GM12878 (cell line): ENCODE data around the gene RAD18. TPM values are rescaled to one million over a fixed set of nuclear protein-coding genes. Genes with fewer than 3 reads are reported as not detected.

Experiments used
- ATAC-seq: fragments of 200-7000 bp; cut with Tn5 transposase; 3 replicates; pipeline ENCODE4 v1.9.1; 2020; ENCODE audit warnings: mild to moderate bottlenecking, moderate library complexity
- BruUV-seq: library from RNA; stranded (reverse); fragments of 400-500 nt; replicated peaks from 2 replicates; lab custom pipeline; 2021; lab: Mats Ljungman, UMichigan
- CTCF ChIA-PET: fragments of 300-600 bp; sonication (Branson Sonifier 250); formaldehyde crosslinking; extraction: SDS; loops from one replicate; lab custom pipeline; 2021; ENCODE audit warnings: inconsistent platforms; lab: Yijun Ruan, JAX
- POLR2A ChIA-PET: fragments of 350-600 bp; formaldehyde crosslinking; extraction: SDS; loops from one replicate; lab custom pipeline; 2021; ENCODE audit warnings: inconsistent platforms; lab: Charles Lee
- RAD21 ChIA-PET: fragments of 300-600 bp; sonication (Branson Sonifier 250); formaldehyde crosslinking; loops from one replicate; lab custom pipeline; 2023; ENCODE audit warnings: antibody characterized with exemption; ENCODE audit not compliant: unreplicated experiment; lab: Charles Lee
- SMC1A ChIA-PET: fragments of 300-600 bp; sonication (Branson Sonifier 250); formaldehyde crosslinking; loops from one replicate; lab custom pipeline; 2023; ENCODE audit not compliant: unreplicated experiment, uncharacterized antibody; lab: Charles Lee
- DNase-seq: peaks from one replicate; pipeline ENCODE4 v3.0.0-alpha.2; 2011; ENCODE audit warnings: low read depth, low spot score
- FAIRE-seq: peaks from 3 replicates; lab custom pipeline; 2011; peaks lifted over from hg19 to GRCh38; lab: Jason Lieb, UNC
- H2AFZ ChIP-seq: 2 replicates; pipeline ENCODE4 v1.6.0; 2011; ENCODE audit warnings: low read depth, low read length, control low read depth; ENCODE audit not compliant: control insufficient read depth
- H3K27ac ChIP-seq: 2 replicates; pipeline ENCODE4 v1.5.1; 2011; ENCODE audit warnings: control low read depth; ENCODE audit not compliant: control insufficient read depth, insufficient read depth
- H3K27me3 ChIP-seq, 2 experiments: replicated peaks in 1 of 2; 2 replicates each; pipeline versions ENCODE4 v1.6.0 to v1.6.1; 2011; ENCODE audit warnings: low read length in 1 of 2; ENCODE audit not compliant: control insufficient read depth in 2 of 2, insufficient read depth in 2 of 2
- H3K36me3 ChIP-seq, 2 experiments: 2 replicates each; pipeline ENCODE4 v1.5.1; 2011; ENCODE audit warnings: low read length in 1 of 2; ENCODE audit not compliant: control insufficient read depth in 2 of 2, insufficient read depth in 2 of 2
- H3K4me1 ChIP-seq: 2 replicates; pipeline ENCODE4 v1.6.1; 2011; ENCODE audit warnings: mild to moderate bottlenecking, low read length, moderate library complexity, mixed read lengths; ENCODE audit not compliant: control insufficient read depth, insufficient read depth
- H3K4me2 ChIP-seq: 2 replicates; pipeline ENCODE4 v1.6.0; 2011; ENCODE audit warnings: control low read depth; ENCODE audit not compliant: control insufficient read depth, insufficient read depth
- H3K4me3 ChIP-seq: fragments of 200-600 bp; sonication (generic); 2 replicates; pipeline ENCODE4 v1.5.1; 2016
- H3K79me2 ChIP-seq: 2 replicates; pipeline ENCODE4 v1.6.0; 2011; ENCODE audit warnings: low read length; ENCODE audit not compliant: control insufficient read depth, insufficient read depth
- H3K9ac ChIP-seq: 2 replicates; pipeline ENCODE4 v1.8.0; 2011; ENCODE audit warnings: low read length, control low read depth, mixed read lengths; ENCODE audit not compliant: control insufficient read depth, insufficient read depth
- H3K9me3 ChIP-seq: replicated peaks from 3 replicates; pipeline ENCODE4 v1.5.1; 2011; ENCODE audit warnings: mild to moderate bottlenecking, low read length; ENCODE audit not compliant: control insufficient read depth, insufficient read depth
- H4K20me1 ChIP-seq: 2 replicates; pipeline ENCODE4 v1.6.0; 2011; ENCODE audit not compliant: control insufficient read depth, insufficient read depth
- BCL11A ChIP-seq: IDR thresholded peaks from 2 replicates; pipeline ENCODE4 v1.6.1; 2011; ENCODE audit warnings: low read depth, low read length
- BCLAF1 ChIP-seq: fragments of 450-650 bp; IDR thresholded peaks from 2 replicates; pipeline ENCODE4 v1.6.1; 2017; ENCODE audit warnings: antibody characterized with exemption, mild to moderate bottlenecking, moderate library complexity
- CEBPB ChIP-seq, 2 experiments: fragments of 150-350 bp in 1 of 2; IDR thresholded peaks; 2 replicates each; pipeline ENCODE4 v1.6.1; 2012 to 2014; ENCODE audit warnings: low read depth in 2 of 2, low read length in 2 of 2, borderline replicate concordance in 1 of 2, inconsistent platforms in 1 of 2
- ESRRA ChIP-seq: IDR thresholded peaks from 2 replicates; pipeline ENCODE4 v1.6.1; 2012; ENCODE audit warnings: mild to moderate bottlenecking, low read length, improper control_type of control experiment
- HSF1 ChIP-seq: fragments of 150-350 bp; IDR thresholded peaks from 2 replicates; pipeline ENCODE4 v1.6.1; 2014; ENCODE audit warnings: mild to moderate bottlenecking, low read depth, low read length
- IKZF1 ChIP-seq: fragments of 450-650 bp; conservative IDR thresholded peaks from 2 replicates; pipeline ENCODE4 v1.6.1; 2017; ENCODE audit warnings: antibody characterized with exemption, mild to moderate bottlenecking
- JUNB ChIP-seq: IDR thresholded peaks from 2 replicates; pipeline ENCODE4 v1.6.1; 2016; ENCODE audit warnings: antibody characterized with exemption, mild to moderate bottlenecking
- LARP7 ChIP-seq: fragments of 450-650 bp; IDR thresholded peaks from 2 replicates; pipeline ENCODE4 v1.6.1; 2017; ENCODE audit warnings: mild to moderate bottlenecking
- NFXL1 ChIP-seq: fragments of 450-650 bp; IDR thresholded peaks from 2 replicates; pipeline ENCODE4 v1.6.1; 2017; ENCODE audit warnings: antibody characterized with exemption, mild to moderate bottlenecking, borderline replicate concordance
- RUNX3 ChIP-seq: IDR thresholded peaks from 2 replicates; pipeline ENCODE4 v1.6.1; 2012; ENCODE audit warnings: low read length, inconsistent platforms
- SMAD1 ChIP-seq: fragments of 450-650 bp; IDR thresholded peaks from 2 replicates; pipeline ENCODE4 v1.6.1; 2018; ENCODE audit warnings: mild to moderate bottlenecking, low read depth; ENCODE audit not compliant: partially characterized antibody
- ZNF217 ChIP-seq: fragments of 450-650 bp; IDR thresholded peaks from 2 replicates; pipeline ENCODE4 v1.6.1; 2017; ENCODE audit warnings: antibody characterized with exemption, mild to moderate bottlenecking
- WGBS: methylation state at CpG from one replicate; pipeline ENCODE4 v1.1.6; 2016; ENCODE audit warnings: low lambda C conversion rate; ENCODE audit not compliant: insufficient replicate concordance, insufficient coverage; ENCODE audit errors: missing lambda C conversion rate; 5-methylcytosine and 5-hydroxymethylcytosine counted together
- in situ Hi-C: fragments of 300-500 bp; cut with MboI; formaldehyde crosslinking; loops from 9 replicates; pipeline ENCODE4 v1.14.3; 2018; ENCODE audit warnings: mixed read lengths
- intact Hi-C: fragments of 100-400 bp; cut with micrococcal nuclease; formaldehyde crosslinking; loops from one replicate; pipeline ENCODE4 v1.14.2; 2022; ENCODE audit not compliant: unreplicated experiment
- polyA plus RNA-seq, 11 experiments: library from polyadenylated mRNA; depleted of rRNA in 4 of 11; unstranded in 6 of 11; stranded (reverse) in 5 of 11; fragments of >200 nt; fragmentation: Nextera tagmentation in 4 of 11; fragmentation: Illumina TruSeq in 1 of 11; extraction: Ambion mirVana in 4 of 11; extraction: Trizol in 1 of 11; gene quantifications; 1 replicate in 1 of 11; 2 replicates in 10 of 11; pipeline versions ENCODE4 v1.2.1 to v1.2.3, GENCODE V29; 2011 to 2016; ENCODE audit warnings: inconsistent platforms in 2 of 11, missing spikeins in 2 of 11, low read depth in 1 of 11
- total RNA-seq, 4 experiments: library from RNA; depleted of rRNA in 3 of 4; stranded (reverse); fragments of >200 nt in 3 of 4; fragmentation: Illumina TruSeq in 1 of 4; extraction: Trizol in 1 of 4; gene quantifications; 2 replicates each; pipeline versions ENCODE4 v1.2.1 to v1.2.3, GENCODE V29; 2013 to 2021

RAD18 gene
- total and polyA plus RNA-seq, 10 of the 15 experiments (the other 5 are each of a cell fraction or from before 2014, with no cell fraction given), result 8.7 to 38.6 (median 19.2) TPM

DNA sequence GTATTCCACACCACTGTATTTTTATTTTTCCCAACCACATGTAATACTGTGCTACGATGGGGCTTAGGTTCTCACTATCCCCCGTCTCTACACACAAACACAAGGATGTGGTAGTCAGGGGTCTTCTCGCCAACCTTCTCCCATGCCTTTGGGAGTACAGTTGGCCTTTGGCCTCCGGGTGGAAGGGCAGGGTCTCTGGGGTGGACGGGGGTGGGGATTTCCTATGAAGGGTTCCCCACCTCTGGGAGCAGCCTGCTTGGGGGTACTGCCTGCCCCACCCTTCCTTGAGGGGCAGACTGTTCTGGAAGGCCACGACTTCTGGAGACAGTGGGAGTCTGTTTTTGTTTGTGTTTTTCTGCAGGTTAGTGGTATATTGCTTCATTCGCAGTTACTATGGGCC lies 21.3 kb upstream of the RAD18 start:
- Histone ChIP-seq H3K36me3 (no peaks in the 10 kb centered on the region), H3K4me3 (no peak overlapping the region), H3K79me2 (no peaks in the 10 kb centered on the region), H4K20me1 (no peaks in the 10 kb centered on the region), H2AFZ (no peak overlapping the region), H3K9me3 (no peaks in the 10 kb centered on the region), H3K4me1 (no peaks in the 10 kb centered on the region), H3K4me2 (no peak overlapping the region), H3K27ac (no peak overlapping the region), H3K27me3 (peaks cover 0 to 2% of the 10 kb centered on the region in 2 experiments; a peak in 2 of 4 replicates), H3K9ac (no peak overlapping the region)
- RAD21 ChIA-PET, result no interaction called here
- DNase-seq, result no peak
- TF ChIP-seq JUNB, result no peak
- no peak for TF ChIP-seq SMAD1
- TF ChIP-seq ESRRA, result no peak
- TF ChIP-seq BCL11A, result no peak
- TF ChIP-seq HSF1, result no peak
- TF ChIP-seq LARP7, result no peak
- no peak for TF ChIP-seq ZNF217
- no peak for TF ChIP-seq BCLAF1
- no peak for TF ChIP-seq IKZF1
- TF ChIP-seq RUNX3, result no peak
- no peak for TF ChIP-seq CEBPB (IDR thresholded peaks at IDR 0.05; ENCODE audit: borderline replicate concordance in 1 of 2, low read depth in 2 of 2, low read length in 2 of 2)
- TF ChIP-seq NFXL1, result no peak
- no TSS peak for BruUV-seq
- 33% methylated on average over 7 of the region's 7 CpGs for WGBS
- POLR2A ChIA-PET, result no interaction called here
- SMC1A ChIA-PET, result no interaction called here
- in situ Hi-C loops (no loop called here), intact Hi-C loops (no loop called here)
- FAIRE-seq, result no peak
- no peak for ATAC-seq
- CTCF ChIA-PET, result interaction anchor here (0.8 kb wide), 1 partner anchor 321 kb away, joined by 3 read pairs; no protein-coding TSS in a partner anchor
